Esophagus squamous epithelium (tissue), 4 donors: Measurements from ENCODE around the gene VCL.
"Not testable (repeated sequence)": the region's sequence is repeated elsewhere in the genome, so short reads cannot be mapped to it uniquely, and the experiment has no call there.

Experiments used
- POLR2A ChIP-seq, 4 donors: fragments of 450-650 bp; IDR thresholded peaks; one replicate each; pipeline ENCODE4 v1.6.1; 2017; ENCODE audit warnings: antibody characterized with exemption in 4 of 4, mild to moderate bottlenecking in 4 of 4, moderate library complexity in 3 of 4
- TF ChIP-seq, protein P1 (sequence below), 6 experiments: fragments of 450-650 bp in 4 of 6; fragments of 200-600 bp in 2 of 6; sonication (generic) in 2 of 6; IDR thresholded peaks; one replicate each; pipeline ENCODE4 v1.5.1; 2016 to 2019; ENCODE audit warnings: antibody characterized with exemption in 6 of 6, mild to moderate bottlenecking in 4 of 6, moderate library complexity in 4 of 6

DNA sequence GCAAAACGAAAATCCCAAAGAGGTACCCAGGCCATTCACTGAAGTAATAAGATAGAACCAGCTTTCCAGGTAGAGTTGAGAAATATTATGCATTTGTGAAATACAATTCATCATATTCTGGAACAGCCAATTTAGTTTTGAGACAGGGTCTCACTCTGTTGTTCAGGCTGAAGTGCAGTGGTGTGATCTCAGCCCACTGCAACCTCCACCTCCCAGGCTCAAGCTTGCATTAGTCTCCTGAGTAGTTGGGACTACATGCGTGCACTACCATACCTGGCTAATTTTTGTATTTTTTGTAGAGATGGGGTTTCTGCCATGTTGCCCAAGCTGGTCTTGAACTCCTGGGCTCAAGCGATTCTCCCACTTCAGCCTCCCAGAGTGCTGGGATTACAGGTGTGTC is 16.7 kb downstream of the VCL start:
- TF ChIP-seq, protein P1, sequence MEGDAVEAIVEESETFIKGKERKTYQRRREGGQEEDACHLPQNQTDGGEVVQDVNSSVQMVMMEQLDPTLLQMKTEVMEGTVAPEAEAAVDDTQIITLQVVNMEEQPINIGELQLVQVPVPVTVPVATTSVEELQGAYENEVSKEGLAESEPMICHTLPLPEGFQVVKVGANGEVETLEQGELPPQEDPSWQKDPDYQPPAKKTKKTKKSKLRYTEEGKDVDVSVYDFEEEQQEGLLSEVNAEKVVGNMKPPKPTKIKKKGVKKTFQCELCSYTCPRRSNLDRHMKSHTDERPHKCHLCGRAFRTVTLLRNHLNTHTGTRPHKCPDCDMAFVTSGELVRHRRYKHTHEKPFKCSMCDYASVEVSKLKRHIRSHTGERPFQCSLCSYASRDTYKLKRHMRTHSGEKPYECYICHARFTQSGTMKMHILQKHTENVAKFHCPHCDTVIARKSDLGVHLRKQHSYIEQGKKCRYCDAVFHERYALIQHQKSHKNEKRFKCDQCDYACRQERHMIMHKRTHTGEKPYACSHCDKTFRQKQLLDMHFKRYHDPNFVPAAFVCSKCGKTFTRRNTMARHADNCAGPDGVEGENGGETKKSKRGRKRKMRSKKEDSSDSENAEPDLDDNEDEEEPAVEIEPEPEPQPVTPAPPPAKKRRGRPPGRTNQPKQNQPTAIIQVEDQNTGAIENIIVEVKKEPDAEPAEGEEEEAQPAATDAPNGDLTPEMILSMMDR (IDR thresholded peaks at IDR 0.05): not testable (repeated sequence)
- not testable (repeated sequence) for TF ChIP-seq POLR2A (IDR thresholded peaks at IDR 0.05)
